Activated T-helper 17 cell treated with anti-CD3 and anti-CD28 coated beads, Interleukin-2, amount 50 U/mL, for 72 hours (primary cell): ENCODE measurements around the gene ARMC8. TPM values are rescaled to one million over a fixed set of nuclear protein-coding genes. Genes with fewer than 3 reads are reported as not detected.

Source experiments
- ATAC-seq: fragments of 150-1000 bp; cut with Tn5 transposase; replicated peaks from 2 replicates; pipeline ENCODE4 v1.10.0; 2021; ENCODE audit warnings: mild to moderate bottlenecking, moderate library complexity
- H3K27ac Mint-ChIP-seq: one replicate; pipeline ENCODE4 v1.8.0; 2022; ENCODE audit warnings: mixed read lengths
- H3K27me3 Mint-ChIP-seq: one replicate; pipeline ENCODE4 v1.8.0; 2022; ENCODE audit warnings: mixed read lengths
- H3K36me3 Mint-ChIP-seq: one replicate; pipeline ENCODE4 v1.8.0; 2022; ENCODE audit warnings: low read depth, mild to moderate bottlenecking, mixed read lengths
- H3K4me1 Mint-ChIP-seq: one replicate; pipeline ENCODE4 v1.8.0; 2022; ENCODE audit warnings: mixed read lengths
- H3K4me3 Mint-ChIP-seq: one replicate; pipeline ENCODE4 v1.8.0; 2022; ENCODE audit warnings: mild to moderate bottlenecking, mixed read lengths
- H3K9me3 Mint-ChIP-seq: one replicate; pipeline ENCODE4 v1.8.0; 2022; ENCODE audit warnings: mixed read lengths
- total RNA-seq, 2 donors: library from RNA; stranded (reverse); gene quantifications; one replicate each; pipeline ENCODE4 v1.2.3, GENCODE V29; 2022

The ARMC8 gene
- total RNA-seq, 2 donors from 2014 or later: 30.0 to 39.7 TPM

DNA sequence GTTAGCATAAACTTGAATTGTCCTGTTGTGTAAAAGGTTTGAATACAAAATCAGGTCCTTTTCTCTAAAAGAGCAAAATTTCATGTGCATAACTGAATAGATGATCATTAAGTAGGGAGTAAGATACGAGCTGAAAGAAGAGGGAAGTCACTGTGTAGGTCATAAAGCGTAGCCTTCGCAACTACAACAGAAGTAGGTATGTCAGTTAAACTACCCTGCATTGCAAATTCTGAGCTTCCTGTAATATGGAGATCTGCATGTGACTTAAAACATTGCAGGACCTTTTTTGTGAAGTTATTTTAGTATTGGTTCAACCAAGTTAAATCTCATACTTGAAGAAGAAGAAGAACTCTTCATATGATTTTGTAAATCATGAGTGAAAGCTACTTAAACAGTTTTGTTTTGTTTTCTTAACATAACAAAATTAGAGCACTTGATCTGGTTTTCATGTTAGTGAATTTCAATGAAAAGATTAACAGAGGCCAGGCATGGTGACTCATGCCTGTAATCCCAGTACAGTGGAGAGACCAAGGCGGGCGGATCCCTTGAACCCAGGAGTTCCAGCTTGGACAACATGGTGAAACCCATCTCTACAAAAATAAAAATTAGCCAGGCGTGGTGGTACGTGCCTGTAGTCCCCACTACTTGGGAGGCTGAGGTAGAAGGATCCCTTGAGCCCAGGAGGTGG lies 26.4 kb downstream of the ARMC8 start:
- no peak overlapping the region for H3K4me3 Mint-ChIP-seq
- no peak for ATAC-seq
- H3K9me3 Mint-ChIP-seq: no peaks in the 10 kb centered on the region
- peaks cover 57% of the 10 kb centered on the region for H3K36me3 Mint-ChIP-seq
- H3K4me1 Mint-ChIP-seq: peaks cover 8% of the 10 kb centered on the region
- no peaks in the 10 kb centered on the region for H3K27me3 Mint-ChIP-seq
- no peak overlapping the region for H3K27ac Mint-ChIP-seq

GRCh38 chr3:138219255-138219654 lies 32.2 kb downstream of the ARMC8 start:
- ATAC-seq: peak; percentile 99
- Mint-ChIP-seq H3K27me3 (no peaks in the 10 kb centered on the region), H3K27ac (peak overlapping the region; percentile 68), H3K4me1 (peaks cover 27% of the 10 kb centered on the region), H3K9me3 (no peaks in the 10 kb centered on the region), H3K36me3 (peaks cover 57% of the 10 kb centered on the region), H3K4me3 (peak overlapping the region; percentile 56)

GRCh38 chr3:138220242-138220641 lies 33.1 kb downstream of the ARMC8 start:
- peak overlapping the region; percentile 56 for H3K4me3 Mint-ChIP-seq
- no peaks in the 10 kb centered on the region for H3K27me3 Mint-ChIP-seq
- no peak for ATAC-seq
- H3K27ac Mint-ChIP-seq: peak overlapping the region; percentile 68
- H3K9me3 Mint-ChIP-seq: no peaks in the 10 kb centered on the region
- peaks cover 27% of the 10 kb centered on the region for H3K4me1 Mint-ChIP-seq
- H3K36me3 Mint-ChIP-seq: peaks cover 66% of the 10 kb centered on the region

DNA sequence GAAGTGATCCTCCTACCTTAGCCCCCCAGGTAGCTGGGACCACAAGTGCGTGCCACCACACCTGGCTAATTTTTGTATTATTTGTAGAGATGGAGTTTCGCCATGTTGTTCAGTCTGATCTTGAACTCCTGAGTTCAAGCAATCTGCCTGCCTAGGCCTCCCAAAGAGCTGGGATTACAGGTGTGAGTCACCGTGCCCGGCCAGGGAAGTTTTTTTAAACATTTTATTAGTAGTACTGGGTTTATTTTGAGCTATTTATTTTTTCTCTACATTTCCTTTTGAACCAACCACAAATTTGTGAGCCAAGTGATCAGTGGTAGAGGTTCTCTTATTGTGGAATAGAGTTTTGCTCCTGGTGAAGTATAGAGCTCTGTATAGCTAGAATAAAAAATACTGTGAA lies 33.7 kb downstream of the ARMC8 start:
- Mint-ChIP-seq H3K4me3 (no peak overlapping the region), H3K36me3 (peaks cover 72% of the 10 kb centered on the region), H3K27me3 (no peaks in the 10 kb centered on the region), H3K4me1 (peaks cover 27% of the 10 kb centered on the region), H3K9me3 (no peaks in the 10 kb centered on the region), H3K27ac (no peak overlapping the region)
- no peak for ATAC-seq

GRCh38 chr3:138222131-138222941 lies 35.2 kb downstream of the ARMC8 start:
- ATAC-seq: no peak

DNA sequence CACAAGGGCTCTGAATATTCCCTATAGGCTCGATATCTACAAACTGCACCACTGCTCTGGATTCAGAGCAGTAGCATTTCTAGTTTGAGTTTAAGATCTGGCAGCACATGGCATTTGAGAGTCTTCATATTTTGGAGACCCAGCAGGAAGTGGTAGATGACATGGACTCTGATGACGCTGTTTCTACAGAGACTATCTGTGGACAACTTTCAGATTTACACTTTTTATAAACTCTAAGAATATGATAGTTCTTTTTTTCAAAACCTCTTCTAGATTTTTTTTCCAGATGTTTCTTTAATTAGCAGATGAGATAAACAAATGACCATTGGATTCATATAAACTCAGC lies 35.8 kb downstream of the ARMC8 start:
- ATAC-seq: peak; percentile 47
- Mint-ChIP-seq H3K27ac (peak overlapping the region; percentile 65), H3K36me3 (peaks cover 76% of the 10 kb centered on the region), H3K9me3 (no peaks in the 10 kb centered on the region), H3K4me3 (peak overlapping the region; percentile 43), H3K27me3 (no peaks in the 10 kb centered on the region), H3K4me1 (peaks cover 24% of the 10 kb centered on the region)

More at GRCh38 chr3:138222131-138222941, 35.2 kb downstream of the ARMC8 start:
- H3K9me3 Mint-ChIP-seq: no peaks in the 10 kb centered on the region
- peaks cover 27% of the 10 kb centered on the region for H3K4me1 Mint-ChIP-seq
- peaks cover 76% of the 10 kb centered on the region for H3K36me3 Mint-ChIP-seq
- H3K4me3 Mint-ChIP-seq: peak overlapping the region; percentile 43
- no peaks in the 10 kb centered on the region for H3K27me3 Mint-ChIP-seq
- H3K27ac Mint-ChIP-seq: peak overlapping the region; percentile 65

DNA sequence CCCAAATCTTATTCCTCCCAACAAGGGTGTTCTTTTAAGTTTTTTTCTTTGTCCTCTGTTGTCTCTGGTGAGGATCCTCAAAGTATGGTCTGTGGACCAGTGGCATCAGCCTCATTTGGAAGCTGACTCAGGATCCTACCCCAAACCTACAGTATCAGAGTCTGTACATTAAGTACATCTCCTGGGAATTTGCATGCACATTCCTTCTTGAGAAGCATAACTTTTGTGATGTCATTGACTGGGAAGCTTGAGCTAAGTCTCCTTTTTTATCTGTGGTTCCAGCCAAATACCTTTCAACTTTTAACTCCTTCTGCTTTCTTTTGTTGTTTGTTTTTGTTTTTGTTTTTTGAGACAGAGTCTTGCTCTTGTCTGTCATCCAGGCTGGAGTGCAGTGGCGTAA lies 40.5 kb downstream of the ARMC8 start:
- no peaks in the 10 kb centered on the region for H3K27me3 Mint-ChIP-seq
- ATAC-seq: no peak
- H3K9me3 Mint-ChIP-seq: no peaks in the 10 kb centered on the region
- H3K36me3 Mint-ChIP-seq: peaks cover 98% of the 10 kb centered on the region
- H3K27ac Mint-ChIP-seq: no peak overlapping the region
- no peak overlapping the region for H3K4me3 Mint-ChIP-seq
- peaks cover 10% of the 10 kb centered on the region for H3K4me1 Mint-ChIP-seq

DNA sequence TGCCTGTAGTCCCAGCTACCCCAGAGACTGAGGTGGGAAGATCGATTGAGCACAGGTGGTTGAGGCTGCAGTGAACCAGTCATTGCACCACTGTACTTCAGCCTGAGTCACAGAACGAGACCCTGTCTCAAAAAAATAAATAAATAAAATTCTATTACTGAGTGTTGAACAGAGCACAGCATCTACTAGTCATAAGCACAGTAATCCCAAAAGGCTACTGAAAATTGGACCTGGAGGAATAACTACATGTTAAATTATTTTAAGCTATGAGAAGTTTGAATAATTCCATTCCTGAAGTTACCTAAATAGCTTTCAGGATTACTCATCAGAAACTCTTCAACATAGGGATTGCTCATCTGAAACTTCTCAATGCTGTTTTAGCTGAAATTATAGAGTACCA lies 43.4 kb downstream of the ARMC8 start:
- Mint-ChIP-seq H3K27me3 (no peaks in the 10 kb centered on the region), H3K36me3 (peaks cover 98% of the 10 kb centered on the region), H3K4me3 (no peak overlapping the region), H3K9me3 (no peaks in the 10 kb centered on the region), H3K27ac (no peak overlapping the region), H3K4me1 (peaks cover 12% of the 10 kb centered on the region)
- peak; percentile 59 for ATAC-seq

DNA sequence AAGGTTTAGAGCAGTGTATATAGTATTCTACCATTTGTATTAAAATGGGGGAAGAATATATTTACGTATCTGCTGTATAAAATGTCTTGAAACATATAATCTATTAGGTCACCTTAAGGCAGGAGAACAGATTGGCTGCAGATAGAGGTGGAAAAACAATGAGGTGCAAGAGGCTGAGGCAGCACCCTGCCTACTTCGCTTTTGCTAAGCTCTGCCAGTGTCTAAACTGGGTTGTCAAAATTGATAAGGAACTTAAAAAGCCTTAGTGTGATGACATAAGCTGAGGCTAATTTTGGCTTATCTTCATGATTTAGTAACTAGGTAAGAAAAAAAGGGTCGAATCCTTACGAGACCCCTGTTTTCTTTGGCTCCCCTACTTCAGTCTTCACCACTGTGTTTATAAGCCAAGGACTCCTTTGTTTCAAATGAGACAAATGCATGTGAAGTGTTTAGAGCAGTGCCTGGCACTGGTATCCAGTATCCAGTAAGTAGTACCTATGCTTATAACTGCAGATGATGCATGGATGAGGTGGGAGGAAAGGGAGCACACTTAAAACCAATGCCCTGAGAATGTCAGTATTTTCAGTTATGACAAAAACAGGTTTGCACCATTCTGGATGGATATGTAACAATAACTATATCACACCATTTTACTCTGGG lies 45.7 kb downstream of the ARMC8 start:
- no peak for ATAC-seq
- H3K4me3 Mint-ChIP-seq: no peak overlapping the region

DNA sequence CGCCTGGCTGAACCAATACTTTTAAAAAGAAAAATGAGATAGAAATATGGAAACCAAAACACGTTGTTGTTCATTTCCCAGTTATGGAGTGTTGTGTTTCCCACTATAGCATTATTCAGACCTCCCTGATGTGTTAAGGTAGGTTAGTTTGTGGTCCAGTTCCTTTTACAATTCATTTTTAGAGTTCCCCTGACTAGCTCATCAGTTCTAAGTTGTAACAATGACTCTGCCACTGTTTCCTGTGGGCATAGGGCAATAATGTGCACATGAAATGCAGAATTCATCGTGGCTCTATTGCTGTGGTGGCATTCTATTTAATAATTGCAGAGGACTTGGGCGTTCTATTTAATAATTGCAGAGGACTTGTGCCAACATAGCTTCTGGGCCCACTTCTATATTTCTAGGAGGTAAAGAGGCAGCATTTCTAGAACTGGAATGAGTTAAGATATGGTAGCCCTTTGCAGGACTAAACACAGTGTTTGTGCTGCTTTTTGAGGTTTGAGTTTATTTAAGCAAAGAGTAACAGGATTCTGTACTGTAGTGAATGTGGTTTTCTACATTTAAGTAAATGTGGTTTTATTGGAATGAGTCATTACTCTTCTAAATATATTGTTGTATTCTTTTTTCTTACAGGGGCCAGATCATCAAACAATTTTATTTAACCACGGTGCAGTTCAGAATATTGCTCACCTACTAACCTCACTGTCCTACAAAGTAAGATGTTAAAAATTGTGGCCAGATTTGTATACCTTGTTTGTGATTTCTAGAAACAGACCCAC lies 47.5 kb downstream of the ARMC8 start:
- H3K9me3 Mint-ChIP-seq: no peaks in the 10 kb centered on the region
- H3K27me3 Mint-ChIP-seq: no peaks in the 10 kb centered on the region
- H3K27ac Mint-ChIP-seq: peak overlapping the region; percentile 71
- peak; percentile 77 for ATAC-seq
- H3K36me3 Mint-ChIP-seq: peaks cover 98% of the 10 kb centered on the region
- no peak overlapping the region for H3K4me3 Mint-ChIP-seq
- peaks cover 12% of the 10 kb centered on the region for H3K4me1 Mint-ChIP-seq

More for the DNA sequence above, 45.7 kb downstream of the ARMC8 start:
- H3K27ac Mint-ChIP-seq: no peak overlapping the region
- peaks cover 12% of the 10 kb centered on the region for H3K4me1 Mint-ChIP-seq
- H3K9me3 Mint-ChIP-seq: no peaks in the 10 kb centered on the region
- peaks cover 98% of the 10 kb centered on the region for H3K36me3 Mint-ChIP-seq
- no peaks in the 10 kb centered on the region for H3K27me3 Mint-ChIP-seq

DNA sequence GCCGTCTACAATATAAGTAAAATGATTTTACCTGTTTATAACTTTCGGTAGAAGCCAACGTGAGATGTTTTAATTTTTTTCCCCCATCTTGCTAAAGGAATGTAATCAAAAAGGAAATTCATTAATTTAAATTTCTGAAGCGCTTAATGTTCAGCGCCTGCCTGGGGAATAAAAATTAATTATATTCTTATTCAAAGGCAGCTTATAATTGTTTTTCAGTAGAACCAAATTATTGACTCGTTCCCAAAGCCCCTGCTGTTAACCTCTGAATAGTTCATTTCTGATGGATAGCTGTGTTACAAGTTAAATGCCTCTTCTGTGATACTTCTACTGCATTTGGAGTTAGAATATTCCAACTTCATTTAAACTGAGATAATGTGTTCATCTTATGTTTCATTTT lies 51.6 kb downstream of the ARMC8 start:
- Mint-ChIP-seq H3K9me3 (no peaks in the 10 kb centered on the region), H3K36me3 (peaks cover 97% of the 10 kb centered on the region), H3K4me3 (no peak overlapping the region), H3K27ac (no peak overlapping the region), H3K4me1 (peaks cover 7% of the 10 kb centered on the region), H3K27me3 (no peaks in the 10 kb centered on the region)
- no peak for ATAC-seq

DNA sequence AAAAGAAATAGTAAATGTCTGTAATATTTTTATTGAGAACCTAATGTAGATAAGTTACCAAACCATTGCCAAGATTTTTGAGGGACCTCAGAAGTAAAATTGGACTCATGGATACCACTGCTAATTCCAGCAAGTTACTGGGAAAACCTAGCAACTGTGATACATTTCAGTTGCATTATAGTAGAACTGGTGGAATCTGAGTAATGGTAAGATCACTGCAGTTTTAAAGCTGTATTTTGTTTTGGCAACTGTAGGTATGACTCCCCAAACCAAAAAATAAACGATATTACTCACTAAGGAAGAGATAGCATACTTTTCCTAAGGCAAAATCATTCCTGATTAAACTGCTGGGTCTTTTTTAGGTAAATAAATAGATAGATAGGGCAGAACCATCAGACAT lies 54.0 kb downstream of the ARMC8 start:
- no peak overlapping the region for H3K4me3 Mint-ChIP-seq
- H3K27ac Mint-ChIP-seq: no peak overlapping the region
- H3K9me3 Mint-ChIP-seq: no peaks in the 10 kb centered on the region
- ATAC-seq: no peak
- H3K36me3 Mint-ChIP-seq: peaks cover 95% of the 10 kb centered on the region
- no peaks in the 10 kb centered on the region for H3K4me1 Mint-ChIP-seq
- H3K27me3 Mint-ChIP-seq: no peaks in the 10 kb centered on the region

GRCh38 chr3:138241676-138242075 lies 54.6 kb downstream of the ARMC8 start:
- H3K27me3 Mint-ChIP-seq: no peaks in the 10 kb centered on the region
- H3K27ac Mint-ChIP-seq: no peak overlapping the region
- no peak overlapping the region for H3K4me3 Mint-ChIP-seq
- H3K9me3 Mint-ChIP-seq: no peaks in the 10 kb centered on the region
- no peaks in the 10 kb centered on the region for H3K4me1 Mint-ChIP-seq
- ATAC-seq: no peak
- peaks cover 95% of the 10 kb centered on the region for H3K36me3 Mint-ChIP-seq

GRCh38 chr3:138242466-138242865 lies 55.4 kb downstream of the ARMC8 start:
- ATAC-seq: no peak
- Mint-ChIP-seq H3K27ac (no peak overlapping the region), H3K36me3 (peaks cover 94% of the 10 kb centered on the region), H3K4me3 (no peak overlapping the region), H3K4me1 (no peaks in the 10 kb centered on the region), H3K27me3 (no peaks in the 10 kb centered on the region), H3K9me3 (no peaks in the 10 kb centered on the region)
